Renal cortical epithelial cell (primary cell): ENCODE data around the gene ACP5. TPM values are rescaled to one million over a fixed set of nuclear protein-coding genes. Genes with fewer than 3 reads are reported as not detected.

Experiments
- DNase-seq: peaks from one replicate; pipeline ENCODE4 v3.0.0-alpha.2; 2011; ENCODE audit warnings: low read depth
- total RNA-seq: library from RNA; depleted of rRNA; stranded (reverse); fragments of >200 nt; gene quantifications from 2 replicates; pipeline ENCODE4 v1.2.3, GENCODE V29; 2014

Gene ACP5
- total RNA-seq, 1 donor from 2014 or later: 0.60 TPM

GRCh38 chr19:11547929-11548700 is 29.3 kb downstream of the ACP5 start:
- DNase-seq: no peak

- no peak for DNase-seq
Observed at GRCh38 chr19:11541238-11541637, 36.2 kb downstream of the ACP5 start.

- no peak for DNase-seq
Observed at GRCh38 chr19:11540645-11541044, 36.8 kb downstream of the ACP5 start.

GRCh38 chr19:11539495-11540365 is 37.7 kb downstream of the ACP5 start:
- DNase-seq: no peak

- DNase-seq: no peak
Observed at GRCh38 chr19:11538232-11539036, 39.0 kb downstream of the ACP5 start, which contains the start of gene CNN1. CNN1 (plus strand) TSS chr19:11538851; CDS start chr19:11538928, 77 bp downstream.

GRCh38 chr19:11535792-11536595 is 41.5 kb downstream of the ACP5 start:
- DNase-seq: peak; percentile 44

- no peak for DNase-seq
Observed at GRCh38 chr19:11534948-11535347, 42.5 kb downstream of the ACP5 start.

- no peak for DNase-seq
Observed at GRCh38 chr19:11534538-11534937, 42.9 kb downstream of the ACP5 start.

- DNase-seq: peak; percentile 80
Observed at GRCh38 chr19:11530432-11530831, 47.0 kb downstream of the ACP5 start.

GRCh38 chr19:11528551-11529341 is 48.7 kb downstream of the ACP5 start, which contains the start of gene ECSIT:
ECSIT (minus strand) TSS chr19:11529134; CDS start chr19:11519170, 9,964 bp downstream.
- DNase-seq: peak; percentile 96

Other genes with a start within 250 kb of the ACP5 start
- 23.4 and 49.7 TPM in 2 replicates for gene RAB3D, start 238.0 kb downstream of the ACP5 start, total RNA-seq
- 203 and 241 TPM in 2 replicates for gene TMEM205, start 231.4 kb downstream of the ACP5 start, total RNA-seq
- 2.3 and 6.8 TPM in 2 replicates for gene CCDC159, start 231.1 kb downstream of the ACP5 start, total RNA-seq
- gene PLPPR2, start 222.2 kb downstream of the ACP5 start, total RNA-seq: 3.3 and 14.5 TPM in 2 replicates
- 0.70 and 1.0 TPM in 2 replicates for gene SWSAP1, start 203.0 kb downstream of the ACP5 start, total RNA-seq
- gene EPOR, start 193.3 kb downstream of the ACP5 start, total RNA-seq: 3.3 and 6.8 TPM in 2 replicates
- 1.9 and 11.2 TPM in 2 replicates for gene RGL3, start 158.3 kb downstream of the ACP5 start, total RNA-seq
- 0.35 and 0.75 TPM in 2 replicates for gene ODAD3, start 142.5 kb downstream of the ACP5 start, total RNA-seq
- gene PRKCSH, start 142.0 kb downstream of the ACP5 start, total RNA-seq: 85.8 and 192 TPM in 2 replicates
- not detected in 2 replicates for gene ELAVL3, start 96.6 kb downstream of the ACP5 start, total RNA-seq
- gene ZNF653, start 71.8 kb downstream of the ACP5 start, total RNA-seq: 3.8 and 7.1 TPM in 2 replicates
- gene ECSIT, start 48.5 kb downstream of the ACP5 start, total RNA-seq: 18.4 and 23.3 TPM in 2 replicates
- gene CNN1, start 38.8 kb downstream of the ACP5 start, total RNA-seq: 2.7 and 10.9 TPM in 2 replicates
- gene ELOF1, start 18.4 kb downstream of the ACP5 start, total RNA-seq: 27.6 TPM in 2 replicates
- gene ZNF627, start 19.8 kb upstream of the ACP5 start, total RNA-seq: 34.0 and 38.3 TPM in 2 replicates
- gene ZNF823, start 161.3 kb upstream of the ACP5 start, total RNA-seq: 24.3 and 28.7 TPM in 2 replicates
- gene ZNF441, start 189.4 kb upstream of the ACP5 start, total RNA-seq: 9.6 and 16.3 TPM in 2 replicates
- gene ZNF491, start 220.9 kb upstream of the ACP5 start, total RNA-seq: 0.17 and 2.9 TPM in 2 replicates
- 10.8 and 15.9 TPM in 2 replicates for gene ZNF440, start 236.6 kb upstream of the ACP5 start, total RNA-seq